Gastroesophageal sphincter (tissue), 4 donors: ENCODE data around the gene APLNR. TPM values are rescaled to one million over a fixed set of nuclear protein-coding genes. Genes with fewer than 3 reads are reported as not detected.

Source experiments
- total RNA-seq, 4 donors: library from RNA; depleted of rRNA; stranded (reverse); fragments of >200 nt; gene quantifications; one replicate each; pipeline ENCODE4 v1.1.0, GENCODE V29; 2016

The APLNR gene
- total RNA-seq, 4 donors from 2014 or later, result 2.2 to 3.7 (median 2.4) TPM

Other genes starting within 250 kb of the APLNR start
- not detected for gene OR5AK2, start 248.3 kb downstream of the APLNR start, total RNA-seq
- gene LRRC55, start 55.3 kb downstream of the APLNR start, total RNA-seq, result under 1 TPM in 2 of 4 donors, not detected in 2; 0.12 to 0.13 TPM
- gene TNKS1BP1, start 87.7 kb upstream of the APLNR start, total RNA-seq, result 100 to 1,000 TPM in 2 of 4 donors, 10 to 100 TPM in 2; 95.6 to 130 (median 108) TPM
- 100 to 1,000 TPM in 1 of 4 donors, 10 to 100 TPM in 3; 66.0 to 101 (median 79.8) TPM for gene SSRP1, start 98.6 kb upstream of the APLNR start, total RNA-seq
- under 1 TPM in 1 of 4 donors, not detected in 3; 0.69 TPM for gene P2RX3, start 101.1 kb upstream of the APLNR start, total RNA-seq
- gene PRG3, start 143.9 kb upstream of the APLNR start, total RNA-seq, result not detected
- not detected for gene PRG2, start 153.4 kb upstream of the APLNR start, total RNA-seq
- 10 to 100 TPM; 40.9 to 75.9 (median 60.0) TPM for gene SLC43A3, start 189.9 kb upstream of the APLNR start, total RNA-seq
- 1 to 10 TPM in 1 of 4 donors, under 1 TPM in 2, not detected in 1; 0.12 to 2.3 (median 0.27) TPM for gene RTN4RL2, start 223.3 kb upstream of the APLNR start, total RNA-seq